ENCODE measurements around the gene MYOF.
A peak's percentile ranks its signal among the peaks of the same experiment; 100 is the strongest.
"Not testable (repeated sequence)": the region's sequence is repeated elsewhere in the genome, so short reads cannot be mapped to it uniquely, and the experiment has no call there.

The MYOF gene

GRCh38 chr10:93481637-93482144, 443 bp downstream of the MYOF start:
- peak; percentile 31 for DNase-seq (ENCODE audit: low spot score)

- DNase-seq (ENCODE audit: low spot score), result no peak
Measured at GRCh38 chr10:93478873-93479272, 3.3 kb downstream of the MYOF start.

- DNase-seq (ENCODE audit: low spot score), result no peak
Measured at GRCh38 chr10:93476756-93477155, 5.4 kb downstream of the MYOF start.

- peak; percentile 74 for DNase-seq (ENCODE audit: low spot score)
Measured at GRCh38 chr10:93475871-93476270, 6.3 kb downstream of the MYOF start.

GRCh38 chr10:93475227-93475626, 6.9 kb downstream of the MYOF start:
- no peak for DNase-seq (ENCODE audit: low spot score)

GRCh38 chr10:93473804-93474472, 8.2 kb downstream of the MYOF start:
- DNase-seq (ENCODE audit: low spot score), result no peak

- no peak for DNase-seq (ENCODE audit: low spot score)
Measured at GRCh38 chr10:93473161-93473560, 9.0 kb downstream of the MYOF start.

- peak; percentile 96 for DNase-seq (ENCODE audit: low spot score)
Measured at GRCh38 chr10:93471110-93471651, 11.0 kb downstream of the MYOF start.

GRCh38 chr10:93469454-93469853, 12.7 kb downstream of the MYOF start:
- no peak for DNase-seq (ENCODE audit: low spot score)

- DNase-seq (ENCODE audit: low spot score), result peak; percentile 85
Measured at GRCh38 chr10:93468461-93469213, 13.5 kb downstream of the MYOF start.

- not testable (repeated sequence) for DNase-seq (ENCODE audit: low spot score)
Measured at GRCh38 chr10:93467635-93468034, 14.5 kb downstream of the MYOF start.

- peak; percentile 85 for DNase-seq (ENCODE audit: low spot score)
Measured at GRCh38 chr10:93465806-93466675, 16.1 kb downstream of the MYOF start.

GRCh38 chr10:93464776-93465388, 17.3 kb downstream of the MYOF start:
- DNase-seq (ENCODE audit: low spot score), result no peak

- DNase-seq (ENCODE audit: low spot score), result no peak
Measured at GRCh38 chr10:93463723-93464476, 18.2 kb downstream of the MYOF start.

- DNase-seq (ENCODE audit: low spot score), result peak; percentile 97
Measured at GRCh38 chr10:93462881-93463280, 19.3 kb downstream of the MYOF start.

- no peak for DNase-seq (ENCODE audit: low spot score)
Measured at GRCh38 chr10:93462371-93462770, 19.8 kb downstream of the MYOF start.

GRCh38 chr10:93461807-93462178, 20.3 kb downstream of the MYOF start:
- DNase-seq (ENCODE audit: low spot score), result peak; percentile 36

GRCh38 chr10:93461109-93461806, 20.9 kb downstream of the MYOF start:
- peak; percentile 60 for DNase-seq (ENCODE audit: low spot score)

GRCh38 chr10:93459466-93459865, 22.7 kb downstream of the MYOF start:
- no peak for DNase-seq (ENCODE audit: low spot score)

- DNase-seq (ENCODE audit: low spot score), result peak; percentile 93
Measured at GRCh38 chr10:93458821-93459257, 23.3 kb downstream of the MYOF start.

All from kidney capillary endothelial cell (primary cell).